H4 (cell line): Measurements from ENCODE around the gene GLUD1. TPM values are rescaled to one million over a fixed set of nuclear protein-coding genes. Genes with fewer than 3 reads are reported as not detected.

Experiments
- total RNA-seq: library from RNA; depleted of rRNA; stranded (reverse); fragments of >200 nt; shearing (Covaris generic); gene quantifications from 2 replicates; pipeline ENCODE4 v1.2.3, GENCODE V29; 2014; rRNA removed

The GLUD1 gene
- total RNA-seq, 1 experiment from 2014 or later, result 119 TPM

Other genes with a start within 250 kb of the GLUD1 start
- gene MMRN2, start 137.2 kb downstream of the GLUD1 start, total RNA-seq, result 0.12 and 1.8 TPM in 2 replicates
- 1.7 and 2.2 TPM in 2 replicates for gene SNCG, start 136.2 kb downstream of the GLUD1 start, total RNA-seq
- not detected in 2 replicates for gene ADIRF, start 126.4 kb downstream of the GLUD1 start, total RNA-seq
- not detected in 2 replicates for gene FAM25A, start 74.5 kb downstream of the GLUD1 start, total RNA-seq
- gene SHLD2, start 363 bp upstream of the GLUD1 start, total RNA-seq, result 16.7 and 17.2 TPM in 2 replicates
- 0.37 TPM in 1 of 2 replicates, not detected in the other for gene NUTM2A, start 130.6 kb upstream of the GLUD1 start, total RNA-seq